RWPE2 (cell line): ENCODE results near the gene RNF208.

Experiments
- ATAC-seq: fragments of 200-7000 bp; cut with Tn5 transposase; 3 replicates; pipeline ENCODE4 v1.9.1; 2021; ENCODE audit warnings: low read depth
- DNase-seq: peaks from one replicate; pipeline ENCODE4 v3.0.0-alpha.2; 2020; ENCODE audit warnings: low spot score
- H3K27ac ChIP-seq: fragments of 450-650 bp; 2 replicates; pipeline ENCODE4 v1.5.1; 2017; ENCODE audit warnings: mild to moderate bottlenecking; ENCODE audit not compliant: poor library complexity, severe bottlenecking
- H3K27me3 ChIP-seq: fragments of 250-450 bp; sonication (Bioruptor Pico); 2 replicates; pipeline ENCODE4 v1.5.1; 2021; ENCODE audit warnings: mild to moderate bottlenecking, moderate library complexity; ENCODE audit not compliant: insufficient read depth, poor library complexity, severe bottlenecking
- H3K36me3 ChIP-seq: fragments of 250-450 bp; sonication (Bioruptor Pico); 2 replicates; pipeline ENCODE4 v1.5.1; 2020; ENCODE audit warnings: low read depth, mild to moderate bottlenecking, moderate library complexity
- H3K4me1 ChIP-seq: fragments of 250-450 bp; sonication (Bioruptor Pico); 2 replicates; pipeline ENCODE4 v1.5.1; 2021; ENCODE audit warnings: mild to moderate bottlenecking, moderate library complexity; ENCODE audit not compliant: insufficient read depth, poor library complexity, severe bottlenecking
- H3K4me3 ChIP-seq: fragments of 250-450 bp; sonication (Bioruptor Pico); 2 replicates; pipeline ENCODE4 v1.5.1; 2021; ENCODE audit warnings: mild to moderate bottlenecking, moderate library complexity; ENCODE audit not compliant: severe bottlenecking
- H3K9me3 ChIP-seq: fragments of 250-450 bp; sonication (Bioruptor Pico); 2 replicates; pipeline ENCODE4 v1.5.1; 2021; ENCODE audit warnings: mild to moderate bottlenecking, moderate library complexity; ENCODE audit not compliant: severe bottlenecking
- CTCF ChIP-seq: fragments of 450-650 bp; IDR thresholded peaks from one replicate; pipeline ENCODE4 v1.5.1; 2017; ENCODE audit warnings: mild to moderate bottlenecking, moderate library complexity; ENCODE audit not compliant: poor library complexity, severe bottlenecking

Gene RNF208

GRCh38 chr9:137178939-137179630, 43.0 kb downstream of the RNF208 start:
- Histone ChIP-seq H3K36me3 (peaks cover 24% of the 10 kb centered on the region), H3K4me3 (no peak overlapping the region), H3K27ac (no peak overlapping the region), H3K4me1 (no peaks in the 10 kb centered on the region), H3K9me3 (no peaks in the 10 kb centered on the region), H3K27me3 (peaks cover 11% of the 10 kb centered on the region)
- DNase-seq (no peak), ATAC-seq (no peak)
- TF ChIP-seq CTCF, result no peak

- no peak for TF ChIP-seq CTCF
- H3K27ac ChIP-seq, result no peak overlapping the region
- H3K36me3 ChIP-seq, result peaks cover 23% of the 10 kb centered on the region
- H3K4me3 ChIP-seq, result no peak overlapping the region
- no peaks in the 10 kb centered on the region for H3K9me3 ChIP-seq
- DNase-seq (no peak), ATAC-seq (no peak)
- peaks cover 18% of the 10 kb centered on the region for H3K27me3 ChIP-seq
- no peaks in the 10 kb centered on the region for H3K4me1 ChIP-seq
Observed at GRCh38 chr9:137178201-137178938, 43.7 kb downstream of the RNF208 start.

GRCh38 chr9:137176302-137177182, 45.5 kb downstream of the RNF208 start:
- Histone ChIP-seq H3K4me1 (no peaks in the 10 kb centered on the region), H3K36me3 (peaks cover 9% of the 10 kb centered on the region; the same call in 1 of the 2 replicates), H3K27me3 (peaks cover 30% of the 10 kb centered on the region), H3K4me3 (no peak overlapping the region), H3K9me3 (no peaks in the 10 kb centered on the region), H3K27ac (no peak overlapping the region)
- peak; percentile 65 for TF ChIP-seq CTCF
- DNase-seq (no peak), ATAC-seq (peak; percentile 64)

GRCh38 chr9:137175345-137175961, 46.6 kb downstream of the RNF208 start:
- Histone ChIP-seq H3K9me3 (no peaks in the 10 kb centered on the region), H3K4me3 (no peak overlapping the region), H3K27me3 (peaks cover 41% of the 10 kb centered on the region), H3K4me1 (no peaks in the 10 kb centered on the region), H3K27ac (no peak overlapping the region), H3K36me3 (peaks cover 4% of the 10 kb centered on the region; the same call in 1 of the 2 replicates)
- ATAC-seq (no peak), DNase-seq (no peak)
- TF ChIP-seq CTCF, result no peak
